ENCODE measurements around the gene NWD2.

DNA sequence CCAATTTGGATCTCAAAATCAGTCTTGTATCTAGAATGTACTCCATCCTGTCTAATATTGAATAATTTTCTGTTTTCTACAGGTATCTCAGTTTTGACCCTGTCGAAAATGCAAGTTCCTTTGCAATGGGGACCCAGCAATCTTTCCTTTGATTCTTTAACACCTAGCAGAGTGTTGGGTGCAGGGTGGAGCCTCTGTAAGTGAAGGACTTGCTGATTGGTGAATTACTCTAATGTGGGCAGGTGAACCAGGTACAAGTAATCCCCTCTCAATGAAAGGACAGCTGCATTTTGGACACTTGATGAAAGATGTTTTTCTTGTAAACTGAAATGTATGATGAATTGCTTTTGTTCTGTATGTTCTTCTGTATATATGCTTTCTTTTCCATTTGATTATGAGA is 54.9 kb downstream of the NWD2 start:
- no peak for TF ChIP-seq CTCF (conservative IDR thresholded peaks at IDR 0.05; ENCODE audit: low read depth, low read length)
- no peak for TF ChIP-seq EZH2 (IDR thresholded peaks at IDR 0.05; ENCODE audit: borderline replicate concordance, low read depth, low read length, poor library complexity, severe bottlenecking)
